Measurements from ENCODE around the gene TXNL4A. TPM values are rescaled to one million over a fixed set of nuclear protein-coding genes. Genes with fewer than 3 reads are reported as not detected.

TXNL4A gene
- total RNA-seq, 1 experiment from 2014 or later, result 75.9 TPM

DNA sequence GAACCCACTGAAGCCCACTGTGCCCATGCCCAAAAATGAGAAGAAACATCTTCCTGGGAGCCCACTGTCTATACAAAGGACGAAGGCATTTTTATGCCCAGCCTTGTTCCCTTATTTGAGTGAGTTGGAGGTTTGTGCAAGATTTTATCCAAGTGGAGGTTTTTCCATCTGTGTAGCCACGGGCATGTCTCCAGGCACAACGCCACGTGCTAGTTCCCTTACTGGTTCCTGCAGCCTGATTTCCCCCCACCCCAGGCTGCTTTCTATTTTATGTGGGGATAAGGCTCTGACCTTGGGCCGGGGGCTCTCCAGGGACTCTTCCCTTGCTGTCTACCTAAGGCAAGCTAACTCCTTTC lies 22.2 kb upstream of the TXNL4A start:
- intact Hi-C loops (cut with micrococcal nuclease; ENCODE audit: unreplicated experiment), result no loop called here
- BruUV-seq (replicated peaks), result no TSS peak
- H3K27ac Mint-ChIP-seq (ENCODE audit: unreplicated experiment), result no peak overlapping the region
- peaks cover 12% of the 10 kb centered on the region for H3K9me3 Mint-ChIP-seq (ENCODE audit: low read depth, unreplicated experiment)
- no peaks in the 10 kb centered on the region for H3K36me3 Mint-ChIP-seq (ENCODE audit: insufficient read depth, unreplicated experiment)
- H3K4me3 Mint-ChIP-seq (ENCODE audit: low read depth, unreplicated experiment), result no peak overlapping the region
- H3K4me1 Mint-ChIP-seq (ENCODE audit: low read depth, unreplicated experiment), result no peaks in the 10 kb centered on the region
- TF ChIP-seq, protein P1, sequence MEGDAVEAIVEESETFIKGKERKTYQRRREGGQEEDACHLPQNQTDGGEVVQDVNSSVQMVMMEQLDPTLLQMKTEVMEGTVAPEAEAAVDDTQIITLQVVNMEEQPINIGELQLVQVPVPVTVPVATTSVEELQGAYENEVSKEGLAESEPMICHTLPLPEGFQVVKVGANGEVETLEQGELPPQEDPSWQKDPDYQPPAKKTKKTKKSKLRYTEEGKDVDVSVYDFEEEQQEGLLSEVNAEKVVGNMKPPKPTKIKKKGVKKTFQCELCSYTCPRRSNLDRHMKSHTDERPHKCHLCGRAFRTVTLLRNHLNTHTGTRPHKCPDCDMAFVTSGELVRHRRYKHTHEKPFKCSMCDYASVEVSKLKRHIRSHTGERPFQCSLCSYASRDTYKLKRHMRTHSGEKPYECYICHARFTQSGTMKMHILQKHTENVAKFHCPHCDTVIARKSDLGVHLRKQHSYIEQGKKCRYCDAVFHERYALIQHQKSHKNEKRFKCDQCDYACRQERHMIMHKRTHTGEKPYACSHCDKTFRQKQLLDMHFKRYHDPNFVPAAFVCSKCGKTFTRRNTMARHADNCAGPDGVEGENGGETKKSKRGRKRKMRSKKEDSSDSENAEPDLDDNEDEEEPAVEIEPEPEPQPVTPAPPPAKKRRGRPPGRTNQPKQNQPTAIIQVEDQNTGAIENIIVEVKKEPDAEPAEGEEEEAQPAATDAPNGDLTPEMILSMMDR (IDR thresholded peaks at IDR 0.05; ENCODE audit: unreplicated experiment), result no peak
- CTCF ChIA-PET, result no interaction called here
- no peak for DNase-seq
- H3K27me3 Mint-ChIP-seq (ENCODE audit: unreplicated experiment), result no peaks in the 10 kb centered on the region

DNA sequence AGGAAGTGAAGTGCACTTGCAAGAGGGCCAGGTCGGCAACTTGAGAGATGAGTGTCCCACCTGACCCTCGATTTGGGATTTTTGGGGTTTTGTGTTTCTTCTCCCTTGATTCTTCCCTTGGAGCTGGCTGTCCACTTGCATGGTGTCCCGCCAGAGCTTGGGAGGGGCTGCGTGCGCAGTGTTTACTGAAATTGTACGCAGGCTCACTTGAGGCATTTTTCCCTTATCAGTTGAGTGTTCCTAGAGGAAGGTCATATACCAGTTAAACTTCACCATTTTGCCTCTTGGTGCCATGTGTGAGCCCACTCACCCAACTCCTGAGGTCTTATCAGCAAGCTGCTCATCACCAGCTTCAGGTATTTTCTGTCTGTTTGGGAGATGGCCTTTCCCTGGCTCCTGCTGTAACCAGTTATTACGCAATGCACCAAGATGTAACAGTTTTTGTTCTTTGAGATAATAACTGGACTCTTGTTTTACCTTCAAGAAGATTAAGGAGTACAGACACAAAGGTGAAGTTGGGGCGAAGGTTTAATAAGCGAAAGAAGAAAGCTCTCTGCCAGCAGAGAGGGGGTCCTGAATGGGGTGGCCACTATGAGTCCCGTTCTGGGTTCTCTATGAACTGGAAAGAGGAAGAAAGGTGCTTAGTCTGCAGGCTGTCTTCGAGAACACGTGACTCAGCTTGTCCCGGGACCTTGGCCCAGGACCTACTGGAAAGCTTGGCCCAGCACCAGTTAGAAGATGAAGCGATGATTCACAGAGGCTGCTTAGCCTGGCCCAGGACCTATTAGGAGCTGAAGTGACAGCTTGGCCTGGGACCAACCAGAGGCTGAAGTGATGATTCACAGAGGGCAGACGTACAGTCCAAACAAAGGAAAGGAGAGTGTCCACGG lies 21.5 kb upstream of the TXNL4A start:
- no peaks in the 10 kb centered on the region for H3K27me3 Mint-ChIP-seq (ENCODE audit: unreplicated experiment)
- no peaks in the 10 kb centered on the region for H3K4me1 Mint-ChIP-seq (ENCODE audit: low read depth, unreplicated experiment)
- peaks cover 12% of the 10 kb centered on the region for H3K9me3 Mint-ChIP-seq (ENCODE audit: low read depth, unreplicated experiment)
- H3K36me3 Mint-ChIP-seq (ENCODE audit: insufficient read depth, unreplicated experiment), result no peaks in the 10 kb centered on the region
- no peak for DNase-seq
- TF ChIP-seq, protein P1 (IDR thresholded peaks at IDR 0.05; ENCODE audit: unreplicated experiment), result no peak
- H3K27ac Mint-ChIP-seq (ENCODE audit: unreplicated experiment), result no peak overlapping the region
- CTCF ChIA-PET, result no interaction called here
- BruUV-seq (replicated peaks), result no TSS peak
- no peak overlapping the region for H3K4me3 Mint-ChIP-seq (ENCODE audit: low read depth, unreplicated experiment)
- intact Hi-C loops (cut with micrococcal nuclease; ENCODE audit: unreplicated experiment), result no loop called here

DNA sequence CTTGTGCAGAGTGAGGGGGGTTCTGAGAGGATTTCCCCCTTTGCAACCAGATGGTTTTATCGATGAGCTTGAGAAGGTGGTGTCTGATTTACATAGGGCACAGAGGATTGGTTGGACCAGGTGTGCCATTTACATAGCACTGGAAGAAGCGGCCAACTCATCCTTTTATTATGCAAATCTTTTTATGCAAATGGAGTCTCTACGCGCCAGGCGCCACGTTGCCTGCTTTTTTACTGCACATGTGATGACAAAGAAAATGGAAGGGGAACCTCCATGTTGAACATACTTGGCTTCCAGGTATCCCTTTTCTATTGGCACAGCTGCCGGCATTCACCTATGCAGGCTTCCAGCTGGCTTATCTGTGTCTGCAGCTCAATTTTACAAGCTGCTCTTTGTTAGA lies 18.4 kb upstream of the TXNL4A start:
- Mint-ChIP-seq H3K4me3 (ENCODE audit: low read depth, unreplicated experiment) (no peak overlapping the region), H3K27me3 (ENCODE audit: unreplicated experiment) (no peaks in the 10 kb centered on the region), H3K27ac (ENCODE audit: unreplicated experiment) (no peak overlapping the region), H3K9me3 (ENCODE audit: low read depth, unreplicated experiment) (peaks cover 16% of the 10 kb centered on the region), H3K4me1 (ENCODE audit: low read depth, unreplicated experiment) (no peaks in the 10 kb centered on the region), H3K36me3 (ENCODE audit: insufficient read depth, unreplicated experiment) (no peaks in the 10 kb centered on the region)
- TF ChIP-seq, protein P1 (IDR thresholded peaks at IDR 0.05; ENCODE audit: unreplicated experiment), result no peak
- intact Hi-C loops (cut with micrococcal nuclease; ENCODE audit: unreplicated experiment), result no loop called here
- CTCF ChIA-PET, result no interaction called here
- no TSS peak for BruUV-seq (replicated peaks)
- DNase-seq, result no peak

DNA sequence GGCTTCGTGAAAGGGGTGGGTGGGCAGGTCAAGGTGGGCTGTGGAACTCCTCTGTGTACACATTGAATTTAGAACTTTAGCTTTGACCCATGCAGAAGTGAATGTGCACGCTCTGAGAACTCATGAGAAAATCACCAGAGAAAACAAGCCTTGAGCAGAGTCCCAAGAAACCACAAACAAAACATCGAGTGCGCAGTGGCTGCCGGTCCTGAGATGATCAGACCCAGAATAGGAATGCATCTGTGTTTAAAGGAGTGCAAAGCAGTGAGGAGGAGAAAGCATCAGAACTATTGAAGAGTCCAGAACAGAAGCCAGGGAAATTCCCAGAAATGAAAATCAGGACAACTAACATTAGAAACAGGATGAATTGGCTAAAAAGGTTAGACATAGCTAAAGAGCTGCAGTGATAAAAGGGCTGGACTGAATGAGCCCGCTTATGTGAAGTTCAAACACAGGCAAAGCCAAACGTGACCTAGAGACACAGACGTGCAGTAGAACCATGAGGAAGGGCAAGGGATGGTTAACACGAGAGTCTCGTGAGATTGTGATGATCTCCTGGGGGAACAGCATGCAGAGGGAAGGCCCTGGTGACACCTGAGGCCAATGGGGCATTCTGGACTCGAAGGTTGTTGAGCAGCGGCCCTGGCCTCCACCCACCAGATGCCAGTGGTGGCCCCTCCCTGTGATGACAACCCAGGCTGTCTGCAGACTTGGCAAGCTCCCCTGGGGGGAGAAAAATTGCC lies 16.4 kb upstream of the TXNL4A start:
- peaks cover 21% of the 10 kb centered on the region for H3K9me3 Mint-ChIP-seq (ENCODE audit: low read depth, unreplicated experiment)
- CTCF ChIA-PET, result no interaction called here
- no TSS peak for BruUV-seq (replicated peaks)
- no peaks in the 10 kb centered on the region for H3K36me3 Mint-ChIP-seq (ENCODE audit: insufficient read depth, unreplicated experiment)
- no peak for DNase-seq
- TF ChIP-seq, protein P1 (IDR thresholded peaks at IDR 0.05; ENCODE audit: unreplicated experiment), result no peak
- intact Hi-C loops (cut with micrococcal nuclease; ENCODE audit: unreplicated experiment), result no loop called here
- no peaks in the 10 kb centered on the region for H3K4me1 Mint-ChIP-seq (ENCODE audit: low read depth, unreplicated experiment)
- no peaks in the 10 kb centered on the region for H3K27me3 Mint-ChIP-seq (ENCODE audit: unreplicated experiment)
- no peak overlapping the region for H3K27ac Mint-ChIP-seq (ENCODE audit: unreplicated experiment)
- H3K4me3 Mint-ChIP-seq (ENCODE audit: low read depth, unreplicated experiment), result no peak overlapping the region
